ENCODE measurements around the gene LECT2.

Gene LECT2

DNA sequence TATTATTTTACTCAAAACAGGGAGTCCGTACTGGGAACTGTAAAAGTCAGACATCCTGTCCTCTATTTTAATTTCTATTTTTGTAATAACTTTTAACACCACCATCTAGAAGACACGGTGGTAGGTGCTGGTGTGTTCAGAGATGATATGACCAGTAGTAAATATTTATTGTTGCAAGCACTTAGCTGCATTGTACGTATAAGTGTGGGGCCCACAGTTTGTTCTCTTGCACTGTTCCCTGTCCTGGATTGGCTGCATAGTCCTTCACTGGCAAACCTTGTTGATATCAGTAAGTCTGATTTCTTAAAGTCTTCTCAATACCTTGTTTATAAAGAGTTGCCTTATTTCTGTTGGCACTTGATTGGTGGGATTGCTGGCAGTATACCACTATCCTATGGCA is 34.6 kb downstream of the LECT2 start:
- no peaks in the 10 kb centered on the region for H3K79me1 ChIP-seq (ENCODE audit: low read length)
- H3K23ac ChIP-seq (ENCODE audit: low read length) = no peak overlapping the region
- H3K18ac ChIP-seq (ENCODE audit: low read length) = no peak overlapping the region
- H2BK15ac ChIP-seq (replicated peaks; ENCODE audit: low read depth) = no peak overlapping the region
- no peak overlapping the region for H3K4ac ChIP-seq (ENCODE audit: low read depth, low read length)
- WGBS (ENCODE audit: extremely low coverage, insufficient coverage, low lambda C conversion rate) = no CpG with 5 or more reads among the region's 3 CpGs
- H2BK120ac ChIP-seq (ENCODE audit: low read depth, low read length) = no peak overlapping the region
- no peak overlapping the region for H4K5ac ChIP-seq (ENCODE audit: low read length)
- H3K36me3 ChIP-seq (ENCODE audit: control insufficient read depth, insufficient read depth, low read length) = no peaks in the 10 kb centered on the region
- H2BK5ac ChIP-seq (ENCODE audit: low read length) = no peak overlapping the region
- H3K56ac ChIP-seq (ENCODE audit: low read length) = no peak overlapping the region
- H3K9ac ChIP-seq (ENCODE audit: low read length) = no peak overlapping the region
- no peak for DNase-seq
- no peak overlapping the region for H4K8ac ChIP-seq (ENCODE audit: low read depth, low read length)
- H3K79me2 ChIP-seq (ENCODE audit: control insufficient read depth, insufficient read depth, low read length) = no peaks in the 10 kb centered on the region
- no peak overlapping the region for H2AK5ac ChIP-seq (ENCODE audit: low read length)
- H3K4me3 ChIP-seq (ENCODE audit: low read length) = no peak overlapping the region
- no peak overlapping the region for H3K4me2 ChIP-seq (ENCODE audit: low read length)
- H3K4me1 ChIP-seq (ENCODE audit: control insufficient read depth, low read depth, low read length) = no peaks in the 10 kb centered on the region
- H3K27ac ChIP-seq (ENCODE audit: low read depth, low read length) = no peak overlapping the region
- H3K27me3 ChIP-seq (ENCODE audit: insufficient read depth, low read length, poor library complexity) = no peaks in the 10 kb centered on the region

DNA sequence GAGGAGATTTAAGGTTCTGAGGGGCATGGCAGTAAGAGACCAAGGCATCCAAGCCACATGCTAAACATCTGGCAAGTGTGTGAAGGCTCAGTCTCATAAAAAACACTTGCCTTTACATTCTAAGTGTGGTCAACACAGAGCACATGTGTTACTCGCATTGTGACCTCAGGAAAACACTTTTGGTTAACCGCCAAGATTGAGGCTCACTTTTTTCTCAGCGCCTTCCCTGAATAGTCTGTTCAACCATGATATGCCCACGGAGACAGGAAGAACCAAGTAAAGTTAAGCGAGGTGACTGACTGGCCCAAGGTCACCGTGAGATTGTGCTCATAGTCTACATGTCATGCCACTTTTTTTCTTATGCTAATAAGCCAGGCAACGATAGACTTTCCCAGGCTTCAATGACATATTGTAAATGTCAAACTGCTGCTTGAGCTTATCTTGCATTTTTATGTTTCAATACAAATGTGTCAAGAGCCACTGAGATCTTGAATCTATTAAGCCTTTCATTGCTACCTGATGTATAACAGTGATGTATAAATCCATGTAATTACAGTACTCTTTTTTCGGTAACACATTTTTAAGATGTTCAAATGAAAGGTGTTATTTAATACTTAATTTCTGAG is 38.0 kb downstream of the LECT2 start:
- Histone ChIP-seq H2AK5ac (ENCODE audit: low read length) (no peak overlapping the region), H3K4me3 (ENCODE audit: low read length) (no peak overlapping the region), H4K8ac (ENCODE audit: low read depth, low read length) (no peak overlapping the region), H3K56ac (ENCODE audit: low read length) (no peak overlapping the region), H2BK120ac (ENCODE audit: low read depth, low read length) (no peak overlapping the region), H3K4ac (ENCODE audit: low read depth, low read length) (no peak overlapping the region), H3K79me2 (ENCODE audit: control insufficient read depth, insufficient read depth, low read length) (no peaks in the 10 kb centered on the region), H3K79me1 (ENCODE audit: low read length) (no peaks in the 10 kb centered on the region), H4K5ac (ENCODE audit: low read length) (no peak overlapping the region), H2BK15ac (replicated peaks; ENCODE audit: low read depth) (no peak overlapping the region), H3K18ac (ENCODE audit: low read length) (no peak overlapping the region), H2BK5ac (ENCODE audit: low read length) (no peak overlapping the region), H3K9ac (ENCODE audit: low read length) (no peak overlapping the region), H3K27ac (ENCODE audit: low read depth, low read length) (no peak overlapping the region), H3K23ac (ENCODE audit: low read length) (no peak overlapping the region), H3K36me3 (ENCODE audit: control insufficient read depth, insufficient read depth, low read length) (no peaks in the 10 kb centered on the region), H3K27me3 (ENCODE audit: insufficient read depth, low read length, poor library complexity) (no peaks in the 10 kb centered on the region), H3K4me1 (ENCODE audit: control insufficient read depth, low read depth, low read length) (no peaks in the 10 kb centered on the region), H3K4me2 (ENCODE audit: low read length) (no peak overlapping the region)
- no CpG with 5 or more reads among the region's 8 CpGs for WGBS (ENCODE audit: extremely low coverage, insufficient coverage, low lambda C conversion rate)
- no peak for DNase-seq

DNA sequence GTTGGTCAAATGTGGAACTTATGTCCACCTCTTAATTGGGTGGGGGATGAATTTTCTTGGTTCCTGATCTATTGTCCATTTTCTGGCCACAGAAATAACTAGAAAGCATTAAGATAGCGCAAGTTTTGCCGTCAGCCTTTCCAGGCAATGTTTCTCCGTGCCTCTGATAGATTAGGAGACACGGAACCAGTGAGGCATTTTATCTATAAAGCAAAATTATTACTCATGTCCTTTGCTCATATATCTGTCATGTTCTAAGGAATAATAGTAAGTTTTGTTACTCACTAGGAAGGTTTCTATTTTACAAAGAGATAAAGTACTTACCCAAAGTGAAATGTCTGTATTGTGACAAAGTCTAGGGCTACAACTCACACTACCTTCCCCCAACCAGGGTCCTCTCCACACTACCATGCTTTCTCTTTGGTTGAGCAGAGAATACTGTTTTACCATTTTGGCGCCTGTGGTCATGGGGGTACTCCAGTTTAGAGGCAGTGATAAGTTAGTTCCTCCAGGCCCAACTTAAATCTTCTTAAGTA is 39.2 kb downstream of the LECT2 start:
- Histone ChIP-seq H3K27ac (ENCODE audit: low read depth, low read length) (no peak overlapping the region), H3K4me2 (ENCODE audit: low read length) (no peak overlapping the region), H2AK5ac (ENCODE audit: low read length) (no peak overlapping the region), H3K36me3 (ENCODE audit: control insufficient read depth, insufficient read depth, low read length) (no peaks in the 10 kb centered on the region), H3K27me3 (ENCODE audit: insufficient read depth, low read length, poor library complexity) (no peaks in the 10 kb centered on the region), H3K79me1 (ENCODE audit: low read length) (no peaks in the 10 kb centered on the region), H3K9ac (ENCODE audit: low read length) (no peak overlapping the region), H3K4ac (ENCODE audit: low read depth, low read length) (no peak overlapping the region), H4K8ac (ENCODE audit: low read depth, low read length) (no peak overlapping the region), H2BK5ac (ENCODE audit: low read length) (no peak overlapping the region), H3K4me3 (ENCODE audit: low read length) (no peak overlapping the region), H3K4me1 (ENCODE audit: control insufficient read depth, low read depth, low read length) (no peaks in the 10 kb centered on the region), H2BK120ac (ENCODE audit: low read depth, low read length) (no peak overlapping the region), H3K18ac (ENCODE audit: low read length) (no peak overlapping the region), H3K56ac (ENCODE audit: low read length) (no peak overlapping the region), H3K79me2 (ENCODE audit: control insufficient read depth, insufficient read depth, low read length) (no peaks in the 10 kb centered on the region), H3K23ac (ENCODE audit: low read length) (no peak overlapping the region), H4K5ac (ENCODE audit: low read length) (no peak overlapping the region), H2BK15ac (replicated peaks; ENCODE audit: low read depth) (no peak overlapping the region)
- WGBS (ENCODE audit: extremely low coverage, insufficient coverage, low lambda C conversion rate) = no CpG with 5 or more reads among the region's 5 CpGs
- no peak for DNase-seq

DNA sequence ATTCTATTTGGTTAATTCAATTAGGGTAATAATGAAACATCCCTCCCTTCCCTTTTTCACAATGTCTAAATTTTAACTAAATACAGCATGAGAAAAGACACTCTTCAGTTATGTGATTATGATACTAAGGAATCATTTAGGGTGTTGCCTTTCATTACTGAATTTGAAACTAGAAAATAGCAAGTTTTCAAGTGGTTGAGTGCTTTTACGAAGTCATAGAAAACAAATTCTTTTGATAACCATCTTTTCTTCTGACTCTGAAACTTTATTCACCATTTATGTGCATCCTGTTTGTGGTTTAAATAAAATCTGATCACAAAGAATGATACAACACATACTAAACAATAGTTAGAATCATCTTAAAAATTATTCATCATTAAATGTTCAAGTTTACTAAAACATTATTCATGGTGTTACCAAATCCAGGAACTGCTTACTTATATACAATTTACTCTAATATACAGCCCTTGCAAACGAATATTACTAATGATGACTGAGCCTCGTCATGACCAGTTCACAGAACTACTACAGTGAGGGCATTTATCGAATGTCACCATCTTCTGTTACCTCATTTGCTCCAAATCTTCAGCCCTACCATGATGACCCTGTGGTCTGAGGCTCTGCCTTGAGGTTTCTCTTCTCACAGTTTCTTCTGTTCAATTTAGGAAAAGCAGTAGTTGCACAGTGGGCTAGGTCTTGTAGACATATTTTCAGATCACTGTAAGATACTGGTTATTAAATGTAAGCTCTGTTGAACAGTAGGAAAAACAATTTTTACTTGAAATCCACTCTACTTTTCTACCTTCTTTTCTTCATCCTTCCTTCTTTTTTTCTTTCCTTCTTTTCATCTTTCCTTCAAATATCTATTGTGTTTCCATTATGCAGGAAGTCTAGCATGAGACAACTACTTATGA is 40.8 kb downstream of the LECT2 start:
- Histone ChIP-seq H4K5ac (ENCODE audit: low read length) (no peak overlapping the region), H3K23ac (ENCODE audit: low read length) (no peak overlapping the region), H2BK15ac (replicated peaks; ENCODE audit: low read depth) (no peak overlapping the region), H3K4me1 (ENCODE audit: control insufficient read depth, low read depth, low read length) (no peaks in the 10 kb centered on the region), H3K56ac (ENCODE audit: low read length) (no peak overlapping the region), H3K4me3 (ENCODE audit: low read length) (no peak overlapping the region), H3K18ac (ENCODE audit: low read length) (no peak overlapping the region), H3K4ac (ENCODE audit: low read depth, low read length) (no peak overlapping the region), H2BK5ac (ENCODE audit: low read length) (no peak overlapping the region), H3K79me2 (ENCODE audit: control insufficient read depth, insufficient read depth, low read length) (no peaks in the 10 kb centered on the region), H3K79me1 (ENCODE audit: low read length) (no peaks in the 10 kb centered on the region), H4K8ac (ENCODE audit: low read depth, low read length) (no peak overlapping the region), H3K9ac (ENCODE audit: low read length) (no peak overlapping the region), H3K4me2 (ENCODE audit: low read length) (no peak overlapping the region), H2BK120ac (ENCODE audit: low read depth, low read length) (no peak overlapping the region), H2AK5ac (ENCODE audit: low read length) (no peak overlapping the region), H3K36me3 (ENCODE audit: control insufficient read depth, insufficient read depth, low read length) (no peaks in the 10 kb centered on the region), H3K27ac (ENCODE audit: low read depth, low read length) (no peak overlapping the region), H3K27me3 (ENCODE audit: insufficient read depth, low read length, poor library complexity) (no peaks in the 10 kb centered on the region)
- whole genome bisulfite sequencing (ENCODE audit: extremely low coverage, insufficient coverage, low lambda C conversion rate) = no CpG with 5 or more reads among the region's 4 CpGs
- no peak for DNase-seq

GRCh38 chr5:135905144-135905543 is 49.6 kb downstream of the LECT2 start:
- Histone ChIP-seq H4K8ac (ENCODE audit: low read depth, low read length) (no peak overlapping the region), H3K23ac (ENCODE audit: low read length) (no peak overlapping the region), H2BK120ac (ENCODE audit: low read depth, low read length) (no peak overlapping the region), H3K4me3 (ENCODE audit: low read length) (no peak overlapping the region), H3K27me3 (ENCODE audit: insufficient read depth, low read length, poor library complexity) (no peaks in the 10 kb centered on the region), H3K4ac (ENCODE audit: low read depth, low read length) (no peak overlapping the region), H3K9ac (ENCODE audit: low read length) (no peak overlapping the region), H4K5ac (ENCODE audit: low read length) (no peak overlapping the region), H3K36me3 (ENCODE audit: control insufficient read depth, insufficient read depth, low read length) (no peaks in the 10 kb centered on the region), H3K27ac (ENCODE audit: low read depth, low read length) (no peak overlapping the region), H3K79me2 (ENCODE audit: control insufficient read depth, insufficient read depth, low read length) (no peaks in the 10 kb centered on the region), H3K56ac (ENCODE audit: low read length) (no peak overlapping the region), H2AK5ac (ENCODE audit: low read length) (no peak overlapping the region), H3K4me2 (ENCODE audit: low read length) (no peak overlapping the region), H2BK5ac (ENCODE audit: low read length) (no peak overlapping the region), H3K4me1 (ENCODE audit: control insufficient read depth, low read depth, low read length) (no peaks in the 10 kb centered on the region), H2BK15ac (replicated peaks; ENCODE audit: low read depth) (no peak overlapping the region), H3K18ac (ENCODE audit: low read length) (no peak overlapping the region), H3K79me1 (ENCODE audit: low read length) (no peaks in the 10 kb centered on the region)
- no peak for DNase-seq
- no CpG with 5 or more reads among the region's 1 CpG for WGBS (ENCODE audit: extremely low coverage, insufficient coverage, low lambda C conversion rate)

Data from mesendoderm (in vitro differentiated cells).